WTC11 (cell line): ENCODE results near the gene RAI1. TPM values are rescaled to one million over a fixed set of nuclear protein-coding genes. Genes with fewer than 3 reads are reported as not detected.
A peak's percentile ranks its signal among the peaks of the same experiment; 100 is the strongest.

Experiments used
- ATAC-seq: fragments of 200-7000 bp; cut with Tn5 transposase; 2 replicates; pipeline ENCODE4 v1.10.0; 2021; ENCODE audit warnings: mild to moderate bottlenecking, moderate library complexity
- CTCF ChIA-PET: fragments of 300-600 bp; sonication (Branson Sonifier 250); formaldehyde crosslinking; loops from one replicate; lab custom pipeline; 2021; ENCODE audit warnings: antibody characterized with exemption; lab: Charles Lee
- POLR2A ChIA-PET: fragments of 350-600 bp; sonication (Branson Sonifier 250); formaldehyde crosslinking; loops from one replicate; lab custom pipeline; 2021; ENCODE audit warnings: antibody characterized with exemption; lab: Charles Lee
- DNase-seq: peaks from one replicate; pipeline ENCODE4 v3.0.0; 2021; ENCODE audit warnings: low spot score
- H3K27ac Mint-ChIP-seq: 2 replicates; pipeline ENCODE4 v1.8.0; 2021; ENCODE audit warnings: mixed read lengths
- H3K27me3 Mint-ChIP-seq: 2 replicates; pipeline ENCODE4 v1.8.0; 2021; ENCODE audit warnings: low read depth, mild to moderate bottlenecking, moderate library complexity, mixed read lengths
- H3K36me3 Mint-ChIP-seq: 2 replicates; pipeline ENCODE4 v1.8.0; 2021; ENCODE audit warnings: mixed read lengths
- H3K4me1 Mint-ChIP-seq: 2 replicates; pipeline ENCODE4 v1.8.0; 2022; ENCODE audit warnings: mixed read lengths
- H3K4me3 Mint-ChIP-seq: 2 replicates; pipeline ENCODE4 v1.8.0; 2021; ENCODE audit warnings: mild to moderate bottlenecking, moderate library complexity, mixed read lengths
- H3K9me3 Mint-ChIP-seq: 2 replicates; pipeline ENCODE4 v1.8.0; 2021; ENCODE audit warnings: mixed read lengths
- ATF3 ChIP-seq: sonication (generic); formaldehyde crosslinking; conservative IDR thresholded peaks from 2 replicates; pipeline ENCODE4 v1.8.1; 2022; ENCODE audit warnings: mild to moderate bottlenecking, missing genetic modification reagents
- CREM ChIP-seq: sonication (generic); formaldehyde crosslinking; IDR thresholded peaks from 2 replicates; pipeline ENCODE4 v1.8.1; 2022; ENCODE audit warnings: mild to moderate bottlenecking, missing genetic modification reagents, moderate library complexity
- E2F4 ChIP-seq: sonication (generic); formaldehyde crosslinking; IDR thresholded peaks from 2 replicates; pipeline ENCODE4 v1.8.1; 2022; ENCODE audit warnings: low read depth, mild to moderate bottlenecking, moderate library complexity, missing genetic modification reagents, borderline replicate concordance
- ESRRA ChIP-seq: sonication (generic); formaldehyde crosslinking; IDR thresholded peaks from 2 replicates; pipeline ENCODE4 v1.8.1; 2022; ENCODE audit warnings: mild to moderate bottlenecking, missing genetic modification reagents, borderline replicate concordance
- FOXK1 ChIP-seq: sonication (generic); formaldehyde crosslinking; IDR thresholded peaks from 2 replicates; pipeline ENCODE4 v1.8.0; 2022; ENCODE audit warnings: mild to moderate bottlenecking, moderate library complexity, missing genetic modification reagents
- GABPB1 ChIP-seq: sonication (generic); formaldehyde crosslinking; IDR thresholded peaks from 2 replicates; pipeline ENCODE4 v1.8.1; 2023; ENCODE audit warnings: mild to moderate bottlenecking, missing genetic modification reagents
- JAZF1 ChIP-seq: fragments of 250-450 bp; sonication (Bioruptor Pico); IDR thresholded peaks from 2 replicates; pipeline ENCODE4 v1.9.0; 2021; ENCODE audit warnings: moderate library complexity, mild to moderate bottlenecking, inconsistent platforms
- KAT7 ChIP-seq: sonication (generic); formaldehyde crosslinking; IDR thresholded peaks from 2 replicates; pipeline ENCODE4 v1.8.1; 2023; ENCODE audit warnings: missing genetic modification reagents, mild to moderate bottlenecking, borderline replicate concordance
- NFE2L1 ChIP-seq: sonication (generic); formaldehyde crosslinking; IDR thresholded peaks from 2 replicates; pipeline ENCODE4 v1.8.1; 2023; ENCODE audit warnings: missing genetic modification reagents
- OVOL2 ChIP-seq: fragments of 250-450 bp; sonication (Bioruptor Pico); IDR thresholded peaks from 2 replicates; pipeline ENCODE4 v1.9.0; 2021; ENCODE audit warnings: mild to moderate bottlenecking, borderline replicate concordance
- SP1 ChIP-seq: sonication (generic); formaldehyde crosslinking; conservative IDR thresholded peaks from 2 replicates; pipeline ENCODE4 v1.8.1; 2022; ENCODE audit warnings: missing genetic modification reagents
- ZNF219 ChIP-seq: sonication (generic); formaldehyde crosslinking; IDR thresholded peaks from 2 replicates; pipeline ENCODE4 v1.8.0; 2023; ENCODE audit warnings: missing genetic modification reagents, mild to moderate bottlenecking, borderline replicate concordance
- ZNF263 ChIP-seq: sonication (generic); formaldehyde crosslinking; IDR thresholded peaks from 2 replicates; pipeline ENCODE4 v1.8.1; 2022; ENCODE audit warnings: low read depth, mild to moderate bottlenecking, moderate library complexity, missing genetic modification reagents
- total RNA-seq: library from RNA; stranded (reverse); gene quantifications from 3 replicates; pipeline ENCODE4 v1.2.3, GENCODE V29; 2021
- TF ChIP-seq, protein P1 (sequence below): sonication (generic); formaldehyde crosslinking; IDR thresholded peaks from 2 replicates; pipeline ENCODE4 v1.8.1; 2022; ENCODE audit warnings: low read depth, missing genetic modification reagents, borderline replicate concordance
- TF ChIP-seq, protein P2 (sequence below): sonication (generic); formaldehyde crosslinking; IDR thresholded peaks from 2 replicates; pipeline ENCODE4 v1.8.1; 2023; ENCODE audit warnings: mild to moderate bottlenecking, moderate library complexity, missing genetic modification reagents
- TF ChIP-seq, protein P3 (sequence below): sonication (generic); formaldehyde crosslinking; IDR thresholded peaks from 2 replicates; pipeline ENCODE4 v1.8.0; 2023; ENCODE audit warnings: missing genetic modification reagents
- TF ChIP-seq, protein P4 (sequence below): sonication (generic); formaldehyde crosslinking; IDR thresholded peaks from 2 replicates; pipeline ENCODE4 v1.8.1; 2023; ENCODE audit warnings: mild to moderate bottlenecking, missing genetic modification reagents, moderate library complexity
- TF ChIP-seq, protein P5 (sequence below): fragments of 250-450 bp; sonication (Bioruptor Pico); IDR thresholded peaks from 2 replicates; pipeline ENCODE4 v1.9.0; 2021; ENCODE audit warnings: mild to moderate bottlenecking, borderline replicate concordance
- TF ChIP-seq, protein P6 (sequence below): sonication (generic); formaldehyde crosslinking; IDR thresholded peaks from 2 replicates; pipeline ENCODE4 v1.8.1; 2023; ENCODE audit warnings: mild to moderate bottlenecking, missing genetic modification reagents, moderate library complexity

RAI1 gene
- total RNA-seq, 1 experiment from 2014 or later, result 12.7 TPM

DNA sequence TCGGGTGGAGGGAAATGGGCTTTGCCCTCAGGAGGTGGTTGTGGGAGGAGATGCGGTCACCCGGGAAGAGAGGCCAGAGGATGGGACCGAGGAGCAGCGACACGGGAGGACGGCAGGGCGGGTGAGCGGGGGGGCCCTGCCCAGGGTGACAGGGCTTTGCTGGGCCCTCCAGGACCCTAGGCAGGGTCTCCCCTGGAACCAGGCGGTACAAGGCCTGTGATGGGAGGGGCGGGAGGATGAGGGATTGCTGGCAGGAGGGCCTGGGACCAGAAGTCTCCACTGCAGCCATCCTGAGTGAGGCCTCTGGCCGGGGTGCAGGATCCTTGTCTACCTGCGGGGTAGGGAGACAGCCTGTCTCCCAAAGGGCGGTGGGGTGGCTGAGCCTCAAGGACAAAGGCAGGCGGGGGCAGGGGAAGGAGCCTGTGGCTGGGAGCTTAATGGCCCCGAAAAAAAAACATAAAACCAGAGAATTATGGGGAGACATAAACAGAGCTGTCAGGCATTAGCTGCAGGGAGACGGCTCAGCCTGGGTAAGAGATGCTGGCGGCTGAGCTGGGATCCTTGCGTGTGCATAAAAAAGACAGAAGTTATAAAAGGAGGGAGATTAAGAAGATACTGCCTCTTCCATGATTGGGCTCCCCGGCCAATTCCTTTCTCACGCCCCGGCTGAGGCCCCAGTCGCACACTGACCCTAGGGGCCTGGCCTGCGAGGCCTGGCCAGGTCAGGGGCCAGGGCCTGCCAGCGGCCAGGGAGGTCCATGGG lies 88.8 kb downstream of the RAI1 start:
- Mint-ChIP-seq H3K27me3 (no peaks in the 10 kb centered on the region; the same call in 1 of the 2 replicates), H3K36me3 (no peaks in the 10 kb centered on the region), H3K27ac (no peak overlapping the region), H3K4me3 (no peak overlapping the region), H3K9me3 (no peaks in the 10 kb centered on the region), H3K4me1 (peaks cover 19% of the 10 kb centered on the region)
- TF ChIP-seq ZNF219 (CRISPR knock-in tag) (no peak), CREM (CRISPR knock-in tag) (no peak), GABPB1 (CRISPR knock-in tag) (no peak), JAZF1 (CRISPR knock-in tag) (no peak), NFE2L1 (no peak), ATF3 (CRISPR knock-in tag) (no peak), SP1 (CRISPR knock-in tag) (no peak), ZNF263 (CRISPR knock-in tag) (no peak), OVOL2 (no peak), FOXK1 (CRISPR knock-in tag) (no peak), E2F4 (CRISPR knock-in tag) (no peak), KAT7 (CRISPR knock-in tag) (no peak), ESRRA (CRISPR knock-in tag) (no peak)
- TF ChIP-seq, protein P1, sequence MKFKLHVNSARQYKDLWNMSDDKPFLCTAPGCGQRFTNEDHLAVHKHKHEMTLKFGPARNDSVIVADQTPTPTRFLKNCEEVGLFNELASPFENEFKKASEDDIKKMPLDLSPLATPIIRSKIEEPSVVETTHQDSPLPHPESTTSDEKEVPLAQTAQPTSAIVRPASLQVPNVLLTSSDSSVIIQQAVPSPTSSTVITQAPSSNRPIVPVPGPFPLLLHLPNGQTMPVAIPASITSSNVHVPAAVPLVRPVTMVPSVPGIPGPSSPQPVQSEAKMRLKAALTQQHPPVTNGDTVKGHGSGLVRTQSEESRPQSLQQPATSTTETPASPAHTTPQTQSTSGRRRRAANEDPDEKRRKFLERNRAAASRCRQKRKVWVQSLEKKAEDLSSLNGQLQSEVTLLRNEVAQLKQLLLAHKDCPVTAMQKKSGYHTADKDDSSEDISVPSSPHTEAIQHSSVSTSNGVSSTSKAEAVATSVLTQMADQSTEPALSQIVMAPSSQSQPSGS, result no peak
- TF ChIP-seq, protein P2, sequence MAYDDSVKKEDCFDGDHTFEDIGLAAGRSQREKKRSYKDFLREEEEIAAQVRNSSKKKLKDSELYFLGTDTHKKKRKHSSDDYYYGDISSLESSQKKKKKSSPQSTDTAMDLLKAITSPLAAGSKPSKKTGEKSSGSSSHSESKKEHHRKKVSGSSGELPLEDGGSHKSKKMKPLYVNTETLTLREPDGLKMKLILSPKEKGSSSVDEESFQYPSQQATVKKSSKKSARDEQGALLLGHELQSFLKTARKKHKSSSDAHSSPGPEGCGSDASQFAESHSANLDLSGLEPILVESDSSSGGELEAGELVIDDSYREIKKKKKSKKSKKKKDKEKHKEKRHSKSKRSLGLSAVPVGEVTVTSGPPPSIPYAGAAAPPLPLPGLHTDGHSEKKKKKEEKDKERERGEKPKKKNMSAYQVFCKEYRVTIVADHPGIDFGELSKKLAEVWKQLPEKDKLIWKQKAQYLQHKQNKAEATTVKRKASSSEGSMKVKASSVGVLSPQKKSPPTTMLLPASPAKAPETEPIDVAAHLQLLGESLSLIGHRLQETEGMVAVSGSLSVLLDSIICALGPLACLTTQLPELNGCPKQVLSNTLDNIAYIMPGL, result no peak
- TF ChIP-seq, protein P3, sequence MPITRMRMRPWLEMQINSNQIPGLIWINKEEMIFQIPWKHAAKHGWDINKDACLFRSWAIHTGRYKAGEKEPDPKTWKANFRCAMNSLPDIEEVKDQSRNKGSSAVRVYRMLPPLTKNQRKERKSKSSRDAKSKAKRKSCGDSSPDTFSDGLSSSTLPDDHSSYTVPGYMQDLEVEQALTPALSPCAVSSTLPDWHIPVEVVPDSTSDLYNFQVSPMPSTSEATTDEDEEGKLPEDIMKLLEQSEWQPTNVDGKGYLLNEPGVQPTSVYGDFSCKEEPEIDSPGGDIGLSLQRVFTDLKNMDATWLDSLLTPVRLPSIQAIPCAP (CRISPR knock-in tag), result no peak
- TF ChIP-seq, protein P4, sequence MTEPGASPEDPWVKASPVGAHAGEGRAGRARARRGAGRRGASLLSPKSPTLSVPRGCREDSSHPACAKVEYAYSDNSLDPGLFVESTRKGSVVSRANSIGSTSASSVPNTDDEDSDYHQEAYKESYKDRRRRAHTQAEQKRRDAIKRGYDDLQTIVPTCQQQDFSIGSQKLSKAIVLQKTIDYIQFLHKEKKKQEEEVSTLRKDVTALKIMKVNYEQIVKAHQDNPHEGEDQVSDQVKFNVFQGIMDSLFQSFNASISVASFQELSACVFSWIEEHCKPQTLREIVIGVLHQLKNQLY (CRISPR knock-in tag), result no peak
- TF ChIP-seq, protein P5, sequence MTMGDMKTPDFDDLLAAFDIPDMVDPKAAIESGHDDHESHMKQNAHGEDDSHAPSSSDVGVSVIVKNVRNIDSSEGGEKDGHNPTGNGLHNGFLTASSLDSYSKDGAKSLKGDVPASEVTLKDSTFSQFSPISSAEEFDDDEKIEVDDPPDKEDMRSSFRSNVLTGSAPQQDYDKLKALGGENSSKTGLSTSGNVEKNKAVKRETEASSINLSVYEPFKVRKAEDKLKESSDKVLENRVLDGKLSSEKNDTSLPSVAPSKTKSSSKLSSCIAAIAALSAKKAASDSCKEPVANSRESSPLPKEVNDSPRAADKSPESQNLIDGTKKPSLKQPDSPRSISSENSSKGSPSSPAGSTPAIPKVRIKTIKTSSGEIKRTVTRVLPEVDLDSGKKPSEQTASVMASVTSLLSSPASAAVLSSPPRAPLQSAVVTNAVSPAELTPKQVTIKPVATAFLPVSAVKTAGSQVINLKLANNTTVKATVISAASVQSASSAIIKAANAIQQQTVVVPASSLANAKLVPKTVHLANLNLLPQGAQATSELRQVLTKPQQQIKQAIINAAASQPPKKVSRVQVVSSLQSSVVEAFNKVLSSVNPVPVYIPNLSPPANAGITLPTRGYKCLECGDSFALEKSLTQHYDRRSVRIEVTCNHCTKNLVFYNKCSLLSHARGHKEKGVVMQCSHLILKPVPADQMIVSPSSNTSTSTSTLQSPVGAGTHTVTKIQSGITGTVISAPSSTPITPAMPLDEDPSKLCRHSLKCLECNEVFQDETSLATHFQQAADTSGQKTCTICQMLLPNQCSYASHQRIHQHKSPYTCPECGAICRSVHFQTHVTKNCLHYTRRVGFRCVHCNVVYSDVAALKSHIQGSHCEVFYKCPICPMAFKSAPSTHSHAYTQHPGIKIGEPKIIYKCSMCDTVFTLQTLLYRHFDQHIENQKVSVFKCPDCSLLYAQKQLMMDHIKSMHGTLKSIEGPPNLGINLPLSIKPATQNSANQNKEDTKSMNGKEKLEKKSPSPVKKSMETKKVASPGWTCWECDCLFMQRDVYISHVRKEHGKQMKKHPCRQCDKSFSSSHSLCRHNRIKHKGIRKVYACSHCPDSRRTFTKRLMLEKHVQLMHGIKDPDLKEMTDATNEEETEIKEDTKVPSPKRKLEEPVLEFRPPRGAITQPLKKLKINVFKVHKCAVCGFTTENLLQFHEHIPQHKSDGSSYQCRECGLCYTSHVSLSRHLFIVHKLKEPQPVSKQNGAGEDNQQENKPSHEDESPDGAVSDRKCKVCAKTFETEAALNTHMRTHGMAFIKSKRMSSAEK, result no peak
- TF ChIP-seq, protein P6, sequence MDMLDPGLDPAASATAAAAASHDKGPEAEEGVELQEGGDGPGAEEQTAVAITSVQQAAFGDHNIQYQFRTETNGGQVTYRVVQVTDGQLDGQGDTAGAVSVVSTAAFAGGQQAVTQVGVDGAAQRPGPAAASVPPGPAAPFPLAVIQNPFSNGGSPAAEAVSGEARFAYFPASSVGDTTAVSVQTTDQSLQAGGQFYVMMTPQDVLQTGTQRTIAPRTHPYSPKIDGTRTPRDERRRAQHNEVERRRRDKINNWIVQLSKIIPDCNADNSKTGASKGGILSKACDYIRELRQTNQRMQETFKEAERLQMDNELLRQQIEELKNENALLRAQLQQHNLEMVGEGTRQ (CRISPR knock-in tag), result no peak
- POLR2A ChIA-PET, result interaction anchor here (0.6 kb wide), 1 partner anchor 274 kb away, joined by 3 read pairs; the partner anchor contains the start of gene RASD1
- peak; percentile 47 for ATAC-seq
- no peak for DNase-seq
- CTCF ChIA-PET, result interaction anchor here (1.2 to 1.5 kb wide), 2 partner anchors 11 to 43 kb away, joined by 3 read pairs; no protein-coding TSS in a partner anchor
